H9 (cell line): ENCODE measurements around the gene EPC2. TPM values are rescaled to one million over a fixed set of nuclear protein-coding genes. Genes with fewer than 3 reads are reported as not detected.

Experiments
- DNase-seq: peaks from one replicate; pipeline ENCODE4 v3.0.0-alpha.2; 2017
- H2AFZ ChIP-seq: one replicate; pipeline ENCODE4 v1.6.1; 2013; ENCODE audit warnings: mild to moderate bottlenecking, low read length, control low read depth, moderate library complexity
- H2AK5ac ChIP-seq: 2 replicates; pipeline ENCODE4 v1.6.1; 2013; ENCODE audit warnings: low read length, control low read depth, mixed read lengths; ENCODE audit not compliant: insufficient read length
- H2BK120ac ChIP-seq: one replicate; pipeline ENCODE4 v1.6.1; 2013; ENCODE audit warnings: low read depth, mild to moderate bottlenecking, low read length, control low read depth, inconsistent platforms; ENCODE audit not compliant: poor library complexity, severe bottlenecking
- H2BK12ac ChIP-seq: 2 replicates; pipeline ENCODE4 v1.6.1; 2013; ENCODE audit warnings: low read length, control low read depth, mixed read lengths, low read depth; ENCODE audit not compliant: insufficient read length
- H2BK15ac ChIP-seq: 2 replicates; pipeline ENCODE4 v1.6.1; 2013; ENCODE audit warnings: low read depth, low read length, control low read depth
- H2BK20ac ChIP-seq: one replicate; pipeline ENCODE4 v1.6.1; 2013; ENCODE audit warnings: low read depth, mild to moderate bottlenecking, low read length, control low read depth, inconsistent platforms; ENCODE audit not compliant: poor library complexity, severe bottlenecking
- H2BK5ac ChIP-seq: 2 replicates; pipeline ENCODE4 v1.6.1; 2013; ENCODE audit warnings: low read length, control low read depth, mixed read lengths; ENCODE audit not compliant: insufficient read length
- H3K14ac ChIP-seq: 2 replicates; pipeline ENCODE4 v1.6.1; 2013; ENCODE audit warnings: low read length, control low read depth; ENCODE audit not compliant: insufficient read depth
- H3K18ac ChIP-seq: 2 replicates; pipeline ENCODE4 v1.6.1; 2013; ENCODE audit warnings: low read depth, mild to moderate bottlenecking, mixed read lengths, low read length, control low read depth; ENCODE audit not compliant: insufficient read length
- H3K23ac ChIP-seq: 2 replicates; pipeline ENCODE4 v1.6.1; 2013; ENCODE audit warnings: low read length, control low read depth, mixed read lengths, low read depth; ENCODE audit not compliant: insufficient read length
- H3K23me2 ChIP-seq: 2 replicates; pipeline ENCODE4 v1.6.1; 2013; ENCODE audit warnings: low read depth, mild to moderate bottlenecking, mixed read lengths, low read length, control low read depth; ENCODE audit not compliant: insufficient read length, poor library complexity, severe bottlenecking
- H3K27ac ChIP-seq: 2 replicates; pipeline ENCODE4 v1.5.1; 2013; ENCODE audit warnings: low read length, control low read depth, mixed read lengths, low read depth; ENCODE audit not compliant: insufficient read length
- H3K27me3 ChIP-seq: 2 replicates; pipeline ENCODE4 v1.6.1; 2013; ENCODE audit warnings: low read length, control low read depth, inconsistent platforms; ENCODE audit not compliant: insufficient read depth
- H3K4ac ChIP-seq: 2 replicates; pipeline ENCODE4 v1.6.1; 2013; ENCODE audit warnings: low read depth, mild to moderate bottlenecking, control low read depth, inconsistent platforms, low read length, moderate library complexity
- H3K4me1 ChIP-seq: 2 replicates; pipeline ENCODE4 v1.6.1; 2013; ENCODE audit warnings: low read length, control low read depth, inconsistent platforms; ENCODE audit not compliant: insufficient read depth
- H3K4me2 ChIP-seq: 2 replicates; pipeline ENCODE4 v1.6.1; 2013; ENCODE audit warnings: low read length, control low read depth, mixed read lengths; ENCODE audit not compliant: insufficient read length, insufficient read depth
- H3K56ac ChIP-seq: 2 replicates; pipeline ENCODE4 v1.6.1; 2013; ENCODE audit warnings: low read depth, mild to moderate bottlenecking, mixed read lengths, low read length, control low read depth; ENCODE audit not compliant: insufficient read length
- H3K79me1 ChIP-seq: 2 replicates; pipeline ENCODE4 v1.6.1; 2013; ENCODE audit warnings: low read depth, mild to moderate bottlenecking, moderate library complexity, low read length, control low read depth, inconsistent platforms; ENCODE audit not compliant: insufficient read depth, poor library complexity, severe bottlenecking
- H3K79me2 ChIP-seq: 2 replicates; pipeline ENCODE4 v1.6.1; 2013; ENCODE audit warnings: low read length, control low read depth, inconsistent platforms; ENCODE audit not compliant: insufficient read depth
- H3K9ac ChIP-seq: 2 replicates; pipeline ENCODE4 v1.6.1; 2013; ENCODE audit warnings: low read length, control low read depth, mixed read lengths; ENCODE audit not compliant: insufficient read length; ENCODE audit errors: extremely low read depth
- H3K9me3 ChIP-seq: one replicate; pipeline ENCODE4 v1.6.1; 2013; ENCODE audit warnings: low read depth, low read length, inconsistent platforms; ENCODE audit not compliant: control insufficient read depth
- H3T11ph ChIP-seq: one replicate; pipeline ENCODE4 v1.6.1; 2013; ENCODE audit warnings: mild to moderate bottlenecking, low read length, control low read depth, inconsistent platforms
- H4K20me1 ChIP-seq: one replicate; pipeline ENCODE4 v1.6.1; 2013; ENCODE audit not compliant: control insufficient read depth, insufficient read length, insufficient read depth
- H4K5ac ChIP-seq: 2 replicates; pipeline ENCODE4 v1.6.1; 2013; ENCODE audit warnings: low read depth, mild to moderate bottlenecking, mixed read lengths, low read length, control low read depth; ENCODE audit not compliant: insufficient read length
- H4K8ac ChIP-seq: replicated peaks from 2 replicates; pipeline ENCODE4 v1.6.1; 2013; ENCODE audit warnings: low read length, control low read depth, mixed read lengths, low read depth; ENCODE audit not compliant: insufficient read length
- H4K91ac ChIP-seq: 2 replicates; pipeline ENCODE4 v1.6.1; 2013; ENCODE audit warnings: low read depth, mild to moderate bottlenecking, moderate library complexity, mixed read lengths, low read length, control low read depth; ENCODE audit not compliant: insufficient read length
- H3K27ac Mint-ChIP-seq, 3 experiments: 2 replicates in 2 of 3; 3 replicates in 1 of 3; pipeline ENCODE4 v1.8.0; 2020 to 2021; ENCODE audit warnings: mixed read lengths in 3 of 3, mild to moderate bottlenecking in 1 of 3, moderate library complexity in 1 of 3
- H3K27me3 Mint-ChIP-seq: 2 replicates; pipeline ENCODE4 v1.8.0; 2021; ENCODE audit warnings: low read depth, mild to moderate bottlenecking, moderate library complexity, mixed read lengths
- H3K36me3 Mint-ChIP-seq, 3 experiments: 2 replicates in 2 of 3; 3 replicates in 1 of 3; pipeline ENCODE4 v1.8.0; 2020 to 2021; ENCODE audit warnings: low read depth in 3 of 3, mixed read lengths in 3 of 3; ENCODE audit not compliant: insufficient read depth in 1 of 3
- H3K4me1 Mint-ChIP-seq, 2 experiments: 2 replicates each; pipeline ENCODE4 v1.8.0; 2020; ENCODE audit warnings: mixed read lengths in 2 of 2
- H3K4me3 Mint-ChIP-seq, 2 experiments: 2 replicates in 1 of 2; 3 replicates in 1 of 2; pipeline ENCODE4 v1.8.0; 2020 to 2021; ENCODE audit warnings: mild to moderate bottlenecking in 2 of 2, mixed read lengths in 2 of 2, moderate library complexity in 1 of 2
- H3K9me3 Mint-ChIP-seq, 2 experiments: 2 replicates in 1 of 2; 3 replicates in 1 of 2; pipeline ENCODE4 v1.8.0; 2020; ENCODE audit warnings: mild to moderate bottlenecking in 2 of 2, mixed read lengths in 2 of 2, moderate library complexity in 1 of 2
- WGBS: extraction: QIAGEN DNeasy Blood & Tissue Kit; methylation state at CpG from one replicate; pipeline ENCODE4 v1.1.7; 2013; ENCODE audit warnings: missing lambda C conversion rate, low lambda C conversion rate, mixed read lengths; ENCODE audit not compliant: insufficient read length; ENCODE audit errors: extremely low coverage; 5-methylcytosine and 5-hydroxymethylcytosine counted together
- total RNA-seq: library from RNA; stranded (reverse); gene quantifications from 2 replicates; pipeline ENCODE4 v1.2.1, GENCODE V29; 2021
- TF ChIP-seq, protein P1 (sequence below): fragments of 200-600 bp; sonication (generic); conservative IDR thresholded peaks from 3 replicates; pipeline ENCODE4 v1.8.0; 2021; ENCODE audit warnings: antibody characterized with exemption, mild to moderate bottlenecking

The EPC2 gene
- total RNA-seq, 1 experiment from 2014 or later, result 31.3 TPM

DNA sequence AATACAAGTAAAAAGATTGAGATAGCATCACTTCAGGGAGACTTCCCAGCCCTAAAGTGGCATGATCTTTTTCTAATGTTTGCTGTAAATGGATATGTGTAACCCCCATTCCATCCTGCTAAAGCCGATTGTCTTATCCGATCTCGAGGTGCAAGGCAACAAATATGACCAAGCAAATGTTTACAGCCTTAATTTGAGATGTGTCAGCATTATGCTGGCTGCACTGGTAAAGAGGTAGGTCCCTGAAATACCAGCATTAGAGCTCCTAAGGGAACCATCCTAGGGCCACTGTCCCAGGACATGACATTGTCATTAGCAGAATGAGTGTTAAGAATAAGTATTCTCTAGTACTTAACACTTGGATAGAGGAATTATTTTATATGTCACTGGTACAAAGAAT is 108.4 kb downstream of the EPC2 start:
- no peak overlapping the region for H3K4me2 ChIP-seq
- Mint-ChIP-seq H3K27ac (peak overlapping the region in 2 of 3 experiments; percentile 70 to 88; a peak in 3 of 7 replicates), H3K4me1 (peaks cover 40 to 45% of the 10 kb centered on the region in 2 experiments), H3K36me3 (peaks cover 2 to 7% (median 6%) of the 10 kb centered on the region in 3 experiments; a peak in 5 of 7 replicates), H3K4me3 (no peak overlapping the region), H3K27me3 (no peaks in the 10 kb centered on the region), H3K9me3 (no peaks in the 10 kb centered on the region)
- no peak overlapping the region for H4K5ac ChIP-seq
- H2AK5ac ChIP-seq, result no peak overlapping the region
- no peak overlapping the region for H3T11ph ChIP-seq
- no peaks in the 10 kb centered on the region for H3K9me3 ChIP-seq
- H2BK5ac ChIP-seq, result no peak overlapping the region
- H2AFZ ChIP-seq, result no peak overlapping the region
- no peak overlapping the region for H2BK12ac ChIP-seq
- no peaks in the 10 kb centered on the region for H3K79me1 ChIP-seq
- H3K18ac ChIP-seq, result no peak overlapping the region
- no peaks in the 10 kb centered on the region for H4K20me1 ChIP-seq
- H4K8ac ChIP-seq, result no peak overlapping the region
- TF ChIP-seq, protein P1, sequence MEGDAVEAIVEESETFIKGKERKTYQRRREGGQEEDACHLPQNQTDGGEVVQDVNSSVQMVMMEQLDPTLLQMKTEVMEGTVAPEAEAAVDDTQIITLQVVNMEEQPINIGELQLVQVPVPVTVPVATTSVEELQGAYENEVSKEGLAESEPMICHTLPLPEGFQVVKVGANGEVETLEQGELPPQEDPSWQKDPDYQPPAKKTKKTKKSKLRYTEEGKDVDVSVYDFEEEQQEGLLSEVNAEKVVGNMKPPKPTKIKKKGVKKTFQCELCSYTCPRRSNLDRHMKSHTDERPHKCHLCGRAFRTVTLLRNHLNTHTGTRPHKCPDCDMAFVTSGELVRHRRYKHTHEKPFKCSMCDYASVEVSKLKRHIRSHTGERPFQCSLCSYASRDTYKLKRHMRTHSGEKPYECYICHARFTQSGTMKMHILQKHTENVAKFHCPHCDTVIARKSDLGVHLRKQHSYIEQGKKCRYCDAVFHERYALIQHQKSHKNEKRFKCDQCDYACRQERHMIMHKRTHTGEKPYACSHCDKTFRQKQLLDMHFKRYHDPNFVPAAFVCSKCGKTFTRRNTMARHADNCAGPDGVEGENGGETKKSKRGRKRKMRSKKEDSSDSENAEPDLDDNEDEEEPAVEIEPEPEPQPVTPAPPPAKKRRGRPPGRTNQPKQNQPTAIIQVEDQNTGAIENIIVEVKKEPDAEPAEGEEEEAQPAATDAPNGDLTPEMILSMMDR, result no peak
- no peak overlapping the region for H3K27ac ChIP-seq
- no peak overlapping the region for H4K91ac ChIP-seq
- H3K79me2 ChIP-seq, result no peaks in the 10 kb centered on the region
- no peak overlapping the region for H3K23ac ChIP-seq
- WGBS, result no CpG with 5 or more reads among the region's 3 CpGs
- H3K56ac ChIP-seq, result no peak overlapping the region
- DNase-seq, result no peak
- no peaks in the 10 kb centered on the region for H3K27me3 ChIP-seq
- H2BK15ac ChIP-seq, result no peak overlapping the region
- H3K14ac ChIP-seq, result no peak overlapping the region
- H2BK120ac ChIP-seq, result no peak overlapping the region
- H3K4me1 ChIP-seq, result peaks cover 7% of the 10 kb centered on the region; the same call in 1 of the 2 replicates
- H3K4ac ChIP-seq, result no peak overlapping the region
- H2BK20ac ChIP-seq, result no peak overlapping the region
- no peak overlapping the region for H3K9ac ChIP-seq
- no peaks in the 10 kb centered on the region for H3K23me2 ChIP-seq
